NCI-H146 treated with DMSO at 0.1 percent for 48 hours (cell line): ENCODE results near the gene RIPOR3.
"Not testable (repeated sequence)": the region's sequence is repeated elsewhere in the genome, so short reads cannot be mapped to it uniquely, and the experiment has no call there.

Experiments used
- DNase-seq: peaks from one replicate; lab custom pipeline; 2025; ENCODE audit not compliant: unreplicated experiment; lab: John Stamatoyannopoulos, UW

RIPOR3 gene

GRCh38 chr20:50663095-50663821, 28.1 kb downstream of the RIPOR3 start:
- no peak for DNase-seq

DNA sequence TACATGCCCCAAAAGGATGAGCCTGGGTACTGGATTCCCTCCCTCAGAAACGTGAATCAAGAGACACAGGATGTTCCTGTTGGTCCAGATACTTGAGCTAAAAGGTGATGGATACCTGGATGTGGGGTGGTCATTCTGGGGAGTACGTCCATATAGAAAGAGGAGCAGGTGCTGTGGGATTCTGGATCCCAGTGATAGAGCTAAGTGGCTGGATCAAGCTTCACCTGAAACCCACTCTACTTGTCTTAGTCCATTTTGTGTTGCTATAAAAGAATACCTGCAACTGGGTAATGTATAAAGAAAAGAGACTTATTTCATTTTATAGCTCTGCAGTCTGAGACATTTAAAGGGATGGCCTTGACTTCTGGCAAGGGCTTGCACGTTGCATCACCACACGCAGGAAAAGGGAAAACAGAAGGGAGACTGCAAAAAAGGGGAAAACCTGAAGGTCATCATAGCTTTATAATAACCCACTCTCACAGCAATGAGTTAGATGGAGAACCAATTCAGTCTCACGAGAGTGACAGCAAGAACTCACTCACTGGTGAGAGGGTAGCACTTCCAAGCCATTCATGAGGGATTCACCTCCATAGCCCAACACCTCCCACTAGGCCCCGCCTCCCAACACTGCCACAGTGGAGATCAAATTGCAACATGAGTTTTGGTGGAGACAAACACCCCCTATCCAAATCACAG, 31.2 kb downstream of the RIPOR3 start:
- DNase-seq: no peak

DNA sequence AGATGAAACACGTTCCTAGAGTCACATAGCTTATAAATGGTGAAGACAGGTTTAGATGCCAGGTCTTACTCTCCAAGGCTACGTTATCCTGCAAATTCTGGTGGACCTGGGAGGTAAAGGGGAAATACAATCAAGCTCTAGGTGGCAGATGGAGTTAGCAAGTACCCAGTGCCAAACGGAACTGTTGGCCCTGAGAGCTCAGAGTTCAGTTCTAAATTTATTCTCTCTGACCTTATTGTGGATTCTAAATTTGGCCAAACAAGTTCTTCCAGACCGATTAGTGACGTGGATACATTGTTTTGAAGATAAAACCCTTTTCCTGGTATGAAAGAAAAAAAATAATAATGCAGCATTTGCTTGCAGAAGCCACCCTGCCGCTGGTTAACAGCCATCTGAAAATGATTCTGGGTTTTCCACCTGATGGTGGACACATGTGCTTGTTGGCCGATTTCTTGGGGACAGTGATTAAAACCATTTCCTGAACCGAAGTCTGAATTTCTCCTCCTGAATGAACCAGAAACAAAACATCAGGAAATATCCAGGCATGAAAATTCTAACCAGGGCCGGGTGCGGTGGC, 32.5 kb downstream of the RIPOR3 start:
- no peak for DNase-seq

GRCh38 chr20:50655311-50655880, 35.9 kb downstream of the RIPOR3 start:
- DNase-seq: no peak

- DNase-seq: no peak
Observed at GRCh38 chr20:50654904-50655303, 36.4 kb downstream of the RIPOR3 start.

- peak; percentile 29 for DNase-seq
Observed at GRCh38 chr20:50652702-50653294, 38.5 kb downstream of the RIPOR3 start.

GRCh38 chr20:50651676-50652075, 39.7 kb downstream of the RIPOR3 start:
- DNase-seq: no peak

GRCh38 chr20:50649590-50649989, 41.8 kb downstream of the RIPOR3 start:
- DNase-seq: no peak

- no peak for DNase-seq
Observed at GRCh38 chr20:50648651-50649050, 42.7 kb downstream of the RIPOR3 start.

DNA sequence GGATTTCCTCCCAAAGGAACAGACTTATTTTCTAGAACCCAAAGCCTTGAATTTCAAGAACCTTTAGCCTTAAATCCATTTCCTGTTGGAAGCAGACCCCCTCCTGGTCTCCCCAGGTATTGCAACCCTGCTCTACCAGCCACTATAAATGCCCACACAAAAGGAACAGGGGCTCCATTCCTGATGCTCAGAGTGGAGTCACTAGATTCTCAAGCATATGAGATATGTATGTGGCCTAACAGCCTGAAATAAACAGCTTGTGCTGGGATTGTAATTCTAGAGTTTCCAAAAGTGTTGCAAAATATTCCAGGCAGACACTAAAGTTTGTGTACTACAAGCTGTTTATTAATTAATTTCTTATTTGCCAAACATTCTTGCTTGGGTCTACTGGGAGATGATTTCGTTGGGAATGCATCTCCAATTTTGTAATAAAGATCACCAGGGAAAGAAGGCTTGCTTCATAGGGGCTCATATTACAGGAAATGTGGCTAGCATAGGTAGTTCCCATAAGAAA, 44.8 kb downstream of the RIPOR3 start:
- no peak for DNase-seq

DNA sequence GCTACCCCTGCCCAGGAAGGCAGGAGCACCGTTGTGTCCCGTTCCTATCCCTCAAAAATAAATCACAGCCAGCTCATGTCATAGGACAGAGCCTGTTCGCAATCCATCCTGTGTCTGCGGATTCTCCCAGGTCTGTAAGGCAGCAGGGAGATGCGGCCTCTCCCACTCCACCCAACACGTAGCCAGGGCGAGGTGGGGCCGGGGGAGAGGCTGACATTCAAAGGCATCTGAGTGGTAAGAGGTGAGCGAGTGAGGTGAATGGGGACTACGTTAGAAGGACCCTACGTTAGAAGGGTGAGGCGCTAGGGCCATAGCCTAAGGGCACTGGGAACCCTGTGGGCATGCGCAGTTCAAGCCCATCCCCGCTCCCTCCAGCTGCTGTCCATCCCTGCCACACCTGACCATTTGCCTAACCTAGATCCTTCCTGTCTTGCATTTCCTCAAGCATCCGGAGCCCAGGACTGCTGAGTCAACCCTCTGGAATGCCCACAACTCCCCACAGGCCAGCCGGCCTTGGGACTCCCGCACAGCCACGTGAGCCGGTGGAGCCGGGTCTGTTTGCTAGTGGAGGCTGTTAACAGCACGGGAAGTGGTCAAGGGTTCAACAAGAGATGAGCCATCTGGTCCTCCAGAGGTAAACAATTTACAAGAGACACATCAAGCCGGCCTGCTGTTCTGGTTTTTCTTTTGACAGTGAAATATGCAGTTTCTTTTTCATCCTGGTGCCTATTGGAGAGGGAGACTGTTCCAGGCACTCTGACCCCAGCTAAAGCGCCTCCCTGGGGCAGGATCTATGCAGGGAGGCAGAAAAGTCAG, 45.9 kb downstream of the RIPOR3 start:
- DNase-seq: peak; percentile 67

DNA sequence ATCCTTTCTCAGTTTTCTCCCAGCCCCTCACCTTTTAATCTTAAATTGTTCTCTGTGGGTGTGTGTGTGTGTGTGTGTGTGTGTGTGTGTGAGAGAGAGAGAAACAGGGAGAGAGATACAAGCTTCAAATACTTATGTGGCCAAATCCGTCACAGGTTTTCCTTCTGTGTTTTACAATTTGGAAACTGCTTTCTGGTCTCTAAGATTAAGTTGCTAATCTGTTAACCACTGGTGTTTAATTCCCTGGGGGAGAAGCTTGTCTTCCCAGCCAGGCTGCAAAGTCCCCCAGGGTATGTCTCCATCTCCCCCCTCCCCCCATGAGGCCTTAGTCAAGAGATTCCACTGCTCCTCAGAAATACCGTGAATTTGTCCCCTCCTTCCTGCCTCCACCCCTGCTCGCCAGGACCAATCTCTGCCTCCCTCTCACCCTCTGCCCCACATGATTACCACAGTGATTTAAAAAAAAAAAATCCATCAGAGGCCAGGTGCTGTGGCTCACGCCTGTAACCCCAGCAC, 49.0 kb downstream of the RIPOR3 start:
- DNase-seq: no peak

- not testable (repeated sequence) for DNase-seq
Observed at GRCh38 chr20:50641625-50642287, 49.6 kb downstream of the RIPOR3 start.

DNA sequence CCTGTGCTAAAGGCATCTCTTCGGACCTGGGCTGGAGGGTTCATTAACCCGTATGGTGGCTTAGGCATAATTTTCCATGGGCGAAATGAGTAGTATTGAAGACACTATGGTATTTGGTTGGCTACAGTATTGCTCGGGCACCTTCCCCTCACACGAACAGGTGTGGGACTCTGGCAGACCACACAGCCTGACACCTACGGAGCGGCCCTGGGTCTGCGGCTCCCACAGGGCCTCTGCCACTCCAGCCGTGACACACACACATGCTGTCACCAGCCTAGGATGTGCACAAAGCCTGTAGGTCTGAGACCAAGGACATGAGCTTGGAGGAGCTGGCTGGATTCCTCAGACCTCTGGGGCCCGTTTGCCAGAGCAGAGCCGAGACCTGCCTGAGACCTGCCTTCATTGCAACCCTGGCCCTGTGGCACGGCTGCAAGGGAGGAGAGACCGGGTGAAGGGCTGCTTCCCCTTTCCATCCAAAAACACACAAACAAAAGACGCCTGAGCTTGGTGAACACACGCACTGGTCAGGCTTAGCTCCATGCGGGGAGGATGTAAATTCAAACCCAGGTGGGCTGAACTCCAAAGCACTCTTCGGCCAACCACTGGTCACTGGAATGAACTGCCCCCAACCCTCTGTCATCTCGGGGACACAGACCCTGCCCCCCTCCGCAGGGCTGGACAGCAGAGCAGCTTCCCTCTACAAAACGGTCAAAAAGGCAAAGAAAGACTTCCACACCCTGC, 51.2 kb downstream of the RIPOR3 start:
- DNase-seq: not testable (repeated sequence)

DNA sequence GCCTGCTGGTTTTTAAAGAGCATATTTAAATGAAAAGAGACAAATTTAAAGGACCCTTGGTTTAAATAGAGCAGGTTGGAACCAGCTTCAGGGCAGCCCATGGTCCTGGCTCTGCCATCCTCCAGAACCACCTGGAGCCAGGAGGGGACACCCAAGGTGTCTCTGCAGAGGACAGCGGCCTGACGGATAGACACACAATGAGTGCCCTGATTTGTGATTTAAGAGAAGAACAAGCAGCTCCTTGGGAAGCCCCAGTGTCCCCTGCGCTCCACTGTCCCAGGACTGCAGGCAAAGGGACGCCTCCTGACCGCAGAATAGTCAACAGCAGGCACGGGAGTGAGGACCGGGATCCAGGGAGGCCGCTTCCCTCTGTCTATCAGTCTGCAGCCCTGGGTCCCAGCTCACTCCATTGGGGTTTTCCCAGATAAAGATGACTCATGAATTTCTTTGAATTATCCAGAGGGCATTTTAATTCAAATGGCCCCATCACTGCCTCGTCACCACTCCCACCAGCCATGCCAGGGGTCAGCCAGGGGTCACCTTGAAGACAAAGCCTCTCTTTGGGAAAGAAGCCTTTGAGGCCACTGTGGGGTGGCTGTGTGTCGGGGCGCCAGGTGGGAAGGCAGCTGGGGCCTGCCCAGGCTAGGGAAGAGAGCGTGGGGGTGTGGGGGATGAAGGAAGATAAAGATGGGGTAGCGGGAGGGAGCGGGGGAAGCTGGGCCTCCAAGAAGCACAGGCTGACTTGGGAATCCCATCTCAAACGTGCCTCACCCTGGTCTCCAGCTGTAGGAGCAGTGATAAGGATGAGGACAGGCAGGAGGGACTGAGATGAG, 53.1 kb downstream of the RIPOR3 start:
- not testable (repeated sequence) for DNase-seq

DNA sequence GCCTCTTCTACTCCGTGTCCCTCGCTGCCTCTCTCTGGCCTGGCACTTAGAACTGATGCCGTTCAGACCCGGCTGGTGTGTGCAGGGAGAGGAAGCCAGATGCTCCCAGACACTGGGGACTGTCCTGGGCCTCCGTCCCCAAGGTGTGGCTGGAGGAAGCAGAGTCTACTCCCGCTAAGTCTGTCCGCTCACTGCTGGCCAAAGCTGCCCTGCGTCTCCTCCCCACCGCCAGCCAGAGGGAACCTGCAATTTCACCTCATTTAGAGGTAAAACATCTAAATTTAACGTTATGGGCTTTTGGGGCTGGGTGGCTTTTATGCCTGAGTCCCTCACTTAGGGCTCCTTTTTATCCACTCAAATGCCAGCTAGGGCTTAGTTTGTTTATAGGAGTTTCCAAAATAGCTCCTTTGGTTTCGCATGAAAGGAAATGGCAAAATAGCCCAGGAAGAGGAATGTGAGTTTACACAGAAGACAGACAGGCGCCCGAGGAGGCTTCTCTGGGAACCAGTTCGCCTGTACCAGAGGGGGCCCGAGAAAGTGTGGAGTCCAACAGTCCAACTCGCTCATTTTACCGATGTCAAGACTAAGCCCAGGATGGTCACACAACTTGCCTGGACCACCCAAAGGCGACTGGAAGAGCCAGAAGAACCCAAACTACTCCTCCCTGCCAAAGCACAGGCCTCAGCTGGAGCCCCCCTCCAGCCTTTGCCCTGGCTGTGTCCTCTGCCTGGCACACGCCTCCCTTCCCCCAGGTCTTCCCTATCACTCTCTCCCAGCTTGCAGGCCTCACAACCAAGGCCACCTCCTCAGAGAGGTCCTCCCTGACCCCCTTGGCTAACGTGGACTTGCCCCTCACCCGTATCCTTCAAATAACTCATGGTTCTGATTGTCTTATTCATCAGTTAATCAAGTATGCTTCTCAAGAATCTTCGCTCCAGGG, 54.5 kb downstream of the RIPOR3 start:
- DNase-seq: no peak
